Gastrocnemius medialis (tissue), 4 donors: ENCODE results near the gene CCSER2. TPM values are rescaled to one million over a fixed set of nuclear protein-coding genes. Genes with fewer than 3 reads are reported as not detected.

Experiments
- ATAC-seq, 2 donors: fragments of 150-250 bp; one replicate each; pipeline ENCODE4 v1.9.1; 2016
- DNase-seq, 2 donors: peaks; one replicate each; pipeline ENCODE4 v3.0.0-alpha.2; 2019
- H3K27ac ChIP-seq, 4 donors: fragments of 200-600 bp; sonication (generic); 1 replicate in 1 of 4; 2 replicates in 3 of 4; pipeline ENCODE4 v1.5.1; 2016 to 2018; ENCODE audit warnings: mild to moderate bottlenecking in 2 of 4, moderate library complexity in 1 of 4
- H3K27me3 ChIP-seq, 3 donors: fragments of 200-600 bp; sonication (generic) in 2 of 3; 1 replicate in 1 of 3; 2 replicates in 2 of 3; pipeline versions ENCODE4 v1.5.1 to v1.6.0; 2016 to 2019; ENCODE audit warnings: mild to moderate bottlenecking in 1 of 3, moderate library complexity in 1 of 3
- H3K36me3 ChIP-seq, 2 donors: fragments of 200-600 bp; sonication (generic) in 1 of 2; one replicate each; pipeline ENCODE4 v1.5.1; 2017 to 2018
- H3K4me1 ChIP-seq, 2 donors: fragments of 200-600 bp; sonication (generic) in 1 of 2; one replicate each; pipeline ENCODE4 v1.5.1; 2016 to 2017; ENCODE audit warnings: mild to moderate bottlenecking in 2 of 2
- H3K4me3 ChIP-seq, 4 donors: fragments of 200-600 bp; sonication (generic) in 3 of 4; 1 replicate in 1 of 4; 2 replicates in 3 of 4; pipeline ENCODE4 v1.5.1; 2016 to 2019; ENCODE audit warnings: mild to moderate bottlenecking in 2 of 4
- H3K9me3 ChIP-seq, 3 donors: fragments of 200-600 bp; sonication (generic) in 2 of 3; 1 replicate in 1 of 3; 2 replicates in 2 of 3; pipeline ENCODE4 v1.5.1; 2016 to 2019
- POLR2A ChIP-seq, 2 donors: fragments of 450-650 bp; IDR thresholded peaks; one replicate each; pipeline ENCODE4 v1.6.1; 2017; ENCODE audit warnings: antibody characterized with exemption in 2 of 2, mild to moderate bottlenecking in 2 of 2, moderate library complexity in 2 of 2
- in situ Hi-C, 4 donors: fragments of 200-750 bp; cut with MboI; loops; one replicate each; pipeline versions ENCODE4 v1.15.0 to v1.8.0; 2017; ENCODE audit warnings: low sequenced_read_pairs in 4 of 4
- intact Hi-C: fragments of 100-400 bp; cut with DNase I; formaldehyde crosslinking; loops from one replicate; pipeline ENCODE4 v1.15.1; 2023; ENCODE audit warnings: low total_unique reads
- total RNA-seq, 4 donors: library from RNA; depleted of rRNA; stranded (reverse); fragments of >200 nt; gene quantifications; one replicate each; pipeline versions ENCODE4 v1.1.0 to v1.2.3, GENCODE V29; 2016
- TF ChIP-seq, protein P1 (sequence below), 5 experiments: fragments of 450-650 bp in 3 of 5; fragments of 200-600 bp in 2 of 5; sonication (generic) in 2 of 5; IDR thresholded peaks in 4 of 5; conservative IDR thresholded peaks in 1 of 5; 1 replicate in 4 of 5; 2 replicates in 1 of 5; pipeline ENCODE4 v1.5.1; 2016 to 2019; ENCODE audit warnings: antibody characterized with exemption in 5 of 5, mild to moderate bottlenecking in 3 of 5, moderate library complexity in 3 of 5

Gene CCSER2
- total RNA-seq, 4 donors from 2014 or later, result 39.8 to 61.8 (median 49.2) TPM

- intact Hi-C loops, result no loop called here
These were observed 63.8 kb downstream of the CCSER2 start for GRCh38 chr10:84392181-84392580.

DNA sequence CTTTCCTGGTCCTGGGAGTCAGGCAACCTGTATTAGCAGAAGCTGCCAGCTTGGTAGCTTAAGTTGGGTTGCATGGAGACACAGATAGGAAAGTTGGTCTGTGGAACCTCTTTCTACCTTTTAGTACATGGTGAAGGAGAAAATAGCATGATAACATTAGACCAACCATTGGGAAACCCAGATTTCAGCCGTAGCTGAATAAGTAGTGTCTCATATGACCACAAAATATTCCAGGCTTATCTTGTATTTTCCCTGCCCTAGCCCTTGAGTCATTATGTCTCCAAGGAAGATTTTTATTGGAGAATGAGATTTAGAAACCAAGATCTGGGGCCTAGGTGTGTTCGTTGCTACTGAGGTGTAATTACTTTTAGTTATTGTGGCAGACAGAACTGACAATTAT lies 67.2 kb downstream of the CCSER2 start:
- Histone ChIP-seq H3K27me3 (no peaks in the 10 kb centered on the region), H3K27ac (no peak overlapping the region), H3K36me3 (no peaks in the 10 kb centered on the region), H3K4me1 (peaks cover 11 to 19% of the 10 kb centered on the region in 2 donors), H3K9me3 (no peaks in the 10 kb centered on the region), H3K4me3 (no peak overlapping the region)
- DNase-seq (no peak), ATAC-seq (no peak)
- in situ Hi-C loops (no loop called here), intact Hi-C loops (no loop called here)
- no peak for TF ChIP-seq POLR2A (IDR thresholded peaks at IDR 0.05)
- TF ChIP-seq, protein P1, sequence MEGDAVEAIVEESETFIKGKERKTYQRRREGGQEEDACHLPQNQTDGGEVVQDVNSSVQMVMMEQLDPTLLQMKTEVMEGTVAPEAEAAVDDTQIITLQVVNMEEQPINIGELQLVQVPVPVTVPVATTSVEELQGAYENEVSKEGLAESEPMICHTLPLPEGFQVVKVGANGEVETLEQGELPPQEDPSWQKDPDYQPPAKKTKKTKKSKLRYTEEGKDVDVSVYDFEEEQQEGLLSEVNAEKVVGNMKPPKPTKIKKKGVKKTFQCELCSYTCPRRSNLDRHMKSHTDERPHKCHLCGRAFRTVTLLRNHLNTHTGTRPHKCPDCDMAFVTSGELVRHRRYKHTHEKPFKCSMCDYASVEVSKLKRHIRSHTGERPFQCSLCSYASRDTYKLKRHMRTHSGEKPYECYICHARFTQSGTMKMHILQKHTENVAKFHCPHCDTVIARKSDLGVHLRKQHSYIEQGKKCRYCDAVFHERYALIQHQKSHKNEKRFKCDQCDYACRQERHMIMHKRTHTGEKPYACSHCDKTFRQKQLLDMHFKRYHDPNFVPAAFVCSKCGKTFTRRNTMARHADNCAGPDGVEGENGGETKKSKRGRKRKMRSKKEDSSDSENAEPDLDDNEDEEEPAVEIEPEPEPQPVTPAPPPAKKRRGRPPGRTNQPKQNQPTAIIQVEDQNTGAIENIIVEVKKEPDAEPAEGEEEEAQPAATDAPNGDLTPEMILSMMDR (IDR thresholded peaks at IDR 0.05 in 4 of 5, conservative IDR thresholded peaks at IDR 0.05 in 1 of 5), result no peak

More at GRCh38 chr10:84392181-84392580, 63.8 kb downstream of the CCSER2 start:
- in situ Hi-C loops, result no loop called here
- no peak overlapping the region for H3K27ac ChIP-seq
- H3K36me3 ChIP-seq, result no peaks in the 10 kb centered on the region
- DNase-seq, result no peak
- peaks cover 0 to 7% of the 10 kb centered on the region in 2 donors for H3K4me1 ChIP-seq
- H3K9me3 ChIP-seq, result no peaks in the 10 kb centered on the region
- no peak for TF ChIP-seq POLR2A (IDR thresholded peaks at IDR 0.05)
- TF ChIP-seq, protein P1 (IDR thresholded peaks at IDR 0.05 in 4 of 5, conservative IDR thresholded peaks at IDR 0.05 in 1 of 5), result no peak
- no peak for ATAC-seq
- H3K4me3 ChIP-seq, result no peak overlapping the region
- H3K27me3 ChIP-seq, result no peaks in the 10 kb centered on the region

GRCh38 chr10:84397735-84398144 lies 69.4 kb downstream of the CCSER2 start:
- in situ Hi-C loops, result no loop called here
- H3K4me1 ChIP-seq, result peaks cover 11 to 19% of the 10 kb centered on the region in 2 donors
- H3K27me3 ChIP-seq, result no peaks in the 10 kb centered on the region
- no peak for ATAC-seq
- TF ChIP-seq, protein P1 (IDR thresholded peaks at IDR 0.05 in 4 of 5, conservative IDR thresholded peaks at IDR 0.05 in 1 of 5), result no peak
- TF ChIP-seq POLR2A (IDR thresholded peaks at IDR 0.05), result no peak
- peak overlapping the region in 1 of 4 donors; percentile 25 for H3K27ac ChIP-seq
- no peak overlapping the region for H3K4me3 ChIP-seq
- no peak for DNase-seq
- H3K9me3 ChIP-seq, result no peaks in the 10 kb centered on the region
- intact Hi-C loops, result no loop called here
- no peaks in the 10 kb centered on the region for H3K36me3 ChIP-seq

- in situ Hi-C loops, result no loop called here
- no peak for DNase-seq
- intact Hi-C loops, result no loop called here
These were observed 70.3 kb downstream of the CCSER2 start for GRCh38 chr10:84398696-84399095.

More at GRCh38 chr10:84398696-84399095, 70.3 kb downstream of the CCSER2 start:
- Histone ChIP-seq H3K4me1 (peaks cover 11 to 14% of the 10 kb centered on the region in 2 donors), H3K4me3 (no peak overlapping the region), H3K36me3 (no peaks in the 10 kb centered on the region), H3K27ac (no peak overlapping the region), H3K9me3 (no peaks in the 10 kb centered on the region), H3K27me3 (no peaks in the 10 kb centered on the region)
- TF ChIP-seq, protein P1 (IDR thresholded peaks at IDR 0.05 in 4 of 5, conservative IDR thresholded peaks at IDR 0.05 in 1 of 5), result no peak
- no peak for TF ChIP-seq POLR2A (IDR thresholded peaks at IDR 0.05)
- ATAC-seq, result no peak
